ENCODE measurements around the gene NLGN4Y.

DNA sequence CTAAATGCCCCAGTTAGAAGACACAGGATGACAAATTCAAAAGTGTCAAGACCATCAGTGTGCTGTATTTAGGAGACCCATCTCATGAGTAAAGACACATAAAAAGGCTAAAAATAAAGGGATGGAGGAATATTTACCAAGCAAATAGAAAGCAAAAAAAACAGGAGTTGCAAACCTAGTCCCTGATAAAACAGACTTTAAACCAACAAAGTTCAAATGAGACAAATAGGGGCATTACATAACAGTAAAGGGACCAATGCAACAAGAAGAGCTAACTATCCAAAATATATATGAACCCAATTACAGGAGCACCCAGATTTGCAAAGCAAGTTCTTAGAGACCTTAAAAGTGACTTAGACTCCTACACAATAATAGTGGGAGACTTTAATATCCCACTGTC is 336.1 kb downstream of the NLGN4Y start:
- TF ChIP-seq, protein P1, sequence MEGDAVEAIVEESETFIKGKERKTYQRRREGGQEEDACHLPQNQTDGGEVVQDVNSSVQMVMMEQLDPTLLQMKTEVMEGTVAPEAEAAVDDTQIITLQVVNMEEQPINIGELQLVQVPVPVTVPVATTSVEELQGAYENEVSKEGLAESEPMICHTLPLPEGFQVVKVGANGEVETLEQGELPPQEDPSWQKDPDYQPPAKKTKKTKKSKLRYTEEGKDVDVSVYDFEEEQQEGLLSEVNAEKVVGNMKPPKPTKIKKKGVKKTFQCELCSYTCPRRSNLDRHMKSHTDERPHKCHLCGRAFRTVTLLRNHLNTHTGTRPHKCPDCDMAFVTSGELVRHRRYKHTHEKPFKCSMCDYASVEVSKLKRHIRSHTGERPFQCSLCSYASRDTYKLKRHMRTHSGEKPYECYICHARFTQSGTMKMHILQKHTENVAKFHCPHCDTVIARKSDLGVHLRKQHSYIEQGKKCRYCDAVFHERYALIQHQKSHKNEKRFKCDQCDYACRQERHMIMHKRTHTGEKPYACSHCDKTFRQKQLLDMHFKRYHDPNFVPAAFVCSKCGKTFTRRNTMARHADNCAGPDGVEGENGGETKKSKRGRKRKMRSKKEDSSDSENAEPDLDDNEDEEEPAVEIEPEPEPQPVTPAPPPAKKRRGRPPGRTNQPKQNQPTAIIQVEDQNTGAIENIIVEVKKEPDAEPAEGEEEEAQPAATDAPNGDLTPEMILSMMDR (IDR thresholded peaks at IDR 0.05; ENCODE audit: poor library complexity): no peak
- no peak for TF ChIP-seq EZH2phosphoT487 (IDR thresholded peaks at IDR 0.05; ENCODE audit: low read depth, severe bottlenecking, unreplicated experiment)

Measured in hepatocyte (in vitro differentiated cells).